Activated CD4-positive, alpha-beta memory T cell treated with anti-CD3 and anti-CD28 coated beads for 36 hours (primary cell): Measurements from ENCODE around the gene PLA2G2A. TPM values are rescaled to one million over a fixed set of nuclear protein-coding genes. Genes with fewer than 3 reads are reported as not detected.

Source experiments
- total RNA-seq, 2 experiments: library from RNA; stranded (reverse); gene quantifications; one replicate each; pipeline ENCODE4 v1.2.3, GENCODE V29; 2021

PLA2G2A gene
- total RNA-seq, 2 experiments from 2014 or later = not detected

Other genes starting within 250 kb of the PLA2G2A start
- 10 to 100 TPM; 18.3 to 19.7 TPM for gene TMCO4, start 179.7 kb downstream of the PLA2G2A start, total RNA-seq
- not detected for gene RNF186, start 164.3 kb downstream of the PLA2G2A start, total RNA-seq
- gene OTUD3, start 97.2 kb downstream of the PLA2G2A start, total RNA-seq = 1 to 10 TPM; 6.9 to 8.4 TPM
- not detected for gene PLA2G2E, start 56.0 kb downstream of the PLA2G2A start, total RNA-seq
- not detected for gene PLA2G5, start 90.6 kb upstream of the PLA2G2A start, total RNA-seq
- gene PLA2G2D, start 139.9 kb upstream of the PLA2G2A start, total RNA-seq = under 1 TPM in 1 of 2 experiments, not detected in 1; 0.07 TPM
- gene PLA2G2F, start 159.7 kb upstream of the PLA2G2A start, total RNA-seq = not detected
- gene UBXN10, start 206.5 kb upstream of the PLA2G2A start, total RNA-seq = under 1 TPM; 0.53 to 0.55 TPM
- gene PLA2G2C, start 206.9 kb upstream of the PLA2G2A start, total RNA-seq = under 1 TPM; 0.43 to 0.44 TPM